ENCODE results near the gene DPF3.

- no peak for TF ChIP-seq CTCF (IDR thresholded peaks at IDR 0.05)
- TF ChIP-seq EZH2 (IDR thresholded peaks at IDR 0.05; ENCODE audit: borderline replicate concordance, insufficient read depth, low read depth, low read length, poor library complexity, severe bottlenecking) = no peak
These were observed 252.9 kb downstream of the DPF3 start for GRCh38 chr14:72640911-72641485.

All from B cell (primary cell).